Left colon (tissue), 2 donors: ENCODE measurements around the gene UBFD1. TPM values are rescaled to one million over a fixed set of nuclear protein-coding genes. Genes with fewer than 3 reads are reported as not detected.
"Not testable (repeated sequence)": the region's sequence is repeated elsewhere in the genome, so short reads cannot be mapped to it uniquely, and the experiment has no call there.

Experiments
- ATAC-seq: fragments of 200-7000 bp; cut with Tn5 transposase; one replicate; pipeline ENCODE4 v1.9.1; 2020; ENCODE audit warnings: mild to moderate bottlenecking, moderate library complexity
- DNase-seq, 2 donors: peaks; one replicate each; pipeline ENCODE4 v3.0.0-alpha.2; 2020
- intact Hi-C, 2 donors: fragments of 100-400 bp; cut with DNase I in 1 of 2; cut with micrococcal nuclease in 1 of 2; formaldehyde crosslinking; loops; one replicate each; pipeline versions ENCODE4 v1.11.2 to v1.14.0; 2022; cut with DNase I, micrococcal nuclease
- total RNA-seq, 2 donors: library from RNA; stranded (reverse); fragmentation: NEBNext Ultra II Directional; extraction: Animal tissue kit (Norgen Biotek cat#: 25700); gene quantifications; one replicate each; pipeline ENCODE4 v1.2.1, GENCODE V29; 2021
- donor health status: DM: no; HTN: no; CAD: no.
- donor health status: DM: yes; HTN: yes; CAD: no.

The UBFD1 gene
- total RNA-seq, 2 donors from 2014 or later, result 26.5 to 27.7 TPM

DNA sequence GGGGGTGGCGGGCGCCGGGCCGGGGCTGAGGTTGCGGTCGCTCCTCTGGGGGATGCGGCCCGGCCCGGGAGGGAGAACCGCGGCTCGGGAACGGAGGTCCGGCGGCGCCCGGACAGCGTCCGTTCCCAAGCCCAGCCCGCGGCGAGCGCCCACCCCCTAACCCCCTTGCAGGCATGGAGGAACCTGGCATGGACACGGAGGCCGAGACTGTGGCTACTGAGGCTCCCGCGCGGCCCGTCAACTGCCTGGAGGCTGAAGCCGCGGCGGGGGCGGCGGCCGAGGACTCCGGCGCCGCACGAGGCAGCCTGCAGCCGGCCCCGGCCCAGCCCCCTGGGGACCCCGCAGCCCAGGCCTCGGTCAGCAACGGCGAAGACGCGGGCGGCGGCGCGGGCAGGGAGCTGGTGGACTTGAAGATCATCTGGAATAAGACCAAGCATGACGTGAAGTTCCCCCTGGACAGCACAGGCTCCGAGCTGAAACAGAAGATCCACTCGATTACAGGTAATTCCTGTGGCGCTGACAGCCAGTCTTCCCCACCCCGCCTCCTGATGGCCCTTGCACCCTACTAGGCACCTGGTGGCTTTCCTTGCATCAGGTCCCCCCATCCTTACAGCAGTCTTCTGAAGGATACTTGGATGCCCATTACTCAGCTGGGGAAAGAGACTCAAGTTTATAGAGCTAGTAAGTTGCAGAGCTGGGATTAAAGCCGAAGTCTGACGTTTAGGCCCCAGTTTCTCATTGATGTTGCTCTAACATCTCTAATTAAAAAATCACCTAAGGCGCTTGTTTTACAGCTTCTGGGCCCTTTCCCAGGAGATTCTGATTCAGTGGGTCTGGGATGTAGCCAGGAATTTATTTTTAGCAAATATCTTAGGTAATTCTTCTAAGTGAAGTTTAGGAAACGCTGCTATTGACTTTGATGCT is 514 bp downstream of the UBFD1 start:
- intact Hi-C loops, result no loop called here
- DNase-seq (peak in 1 of 2 donors; percentile 35), ATAC-seq (peak; percentile 19)

DNA sequence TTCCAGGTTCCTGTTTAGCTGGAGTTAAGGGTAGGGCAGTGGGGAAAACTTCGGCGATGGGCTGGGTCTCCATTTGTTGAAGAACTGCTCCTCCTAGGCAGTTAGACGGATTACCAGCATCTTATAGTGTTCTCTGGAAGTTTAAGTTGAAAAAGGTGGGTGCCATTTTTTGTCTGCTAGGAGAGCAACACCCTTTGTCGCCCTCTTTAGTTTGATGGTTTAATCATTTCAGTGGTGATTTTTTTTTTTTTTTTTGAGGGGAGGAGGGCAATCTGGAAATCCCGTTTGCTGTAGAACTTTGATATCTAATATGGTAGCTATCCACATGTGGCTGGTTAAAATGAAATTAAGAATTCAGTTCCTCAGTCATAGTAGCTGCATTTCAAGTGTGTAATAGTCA is 4.1 kb downstream of the UBFD1 start:
- DNase-seq (no peak), ATAC-seq (no peak)
- intact Hi-C loops, result no loop called here

DNA sequence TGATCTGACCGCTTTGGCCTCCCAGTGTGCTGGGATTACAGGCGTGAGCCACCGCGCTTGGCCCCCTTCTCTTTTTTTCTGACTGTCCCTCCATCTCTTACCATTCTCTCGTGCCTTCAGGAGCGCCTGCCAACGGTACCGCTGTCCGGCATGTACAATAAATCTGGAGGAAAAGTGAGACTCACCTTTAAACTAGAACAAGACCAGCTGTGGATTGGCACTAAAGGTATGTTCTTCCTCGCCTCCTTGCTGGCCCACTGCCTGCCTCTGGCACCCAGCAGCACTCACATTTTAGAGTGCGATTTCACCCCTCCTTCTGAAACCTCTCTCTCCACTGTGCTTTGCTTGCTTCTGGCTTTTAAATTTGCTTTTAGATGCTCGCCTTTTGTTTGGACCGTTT is 5.0 kb downstream of the UBFD1 start:
- intact Hi-C loops, result no loop called here
- DNase-seq (no peak), ATAC-seq (no peak)

DNA sequence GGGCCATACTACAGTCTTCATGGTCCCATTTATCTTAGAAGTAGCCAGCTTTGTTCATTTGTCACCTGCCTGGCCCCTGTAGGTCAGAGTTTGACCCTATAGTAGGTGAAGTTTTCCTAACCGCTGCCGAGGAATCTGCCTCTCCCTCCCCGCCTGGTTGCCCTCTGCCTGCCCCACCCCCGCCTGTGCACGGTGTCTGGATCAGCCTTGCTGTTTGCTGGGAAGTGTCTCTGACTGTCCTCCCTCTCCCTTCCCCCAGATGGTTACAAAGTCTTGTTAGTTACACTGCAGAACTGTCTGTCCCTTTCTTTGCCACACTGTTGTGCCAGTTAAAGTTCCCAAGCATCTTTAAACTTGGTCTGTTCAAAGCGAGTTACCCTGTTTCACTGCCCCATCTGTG is 5.7 kb downstream of the UBFD1 start:
- no peak for ATAC-seq
- intact Hi-C loops, result no loop called here

DNA sequence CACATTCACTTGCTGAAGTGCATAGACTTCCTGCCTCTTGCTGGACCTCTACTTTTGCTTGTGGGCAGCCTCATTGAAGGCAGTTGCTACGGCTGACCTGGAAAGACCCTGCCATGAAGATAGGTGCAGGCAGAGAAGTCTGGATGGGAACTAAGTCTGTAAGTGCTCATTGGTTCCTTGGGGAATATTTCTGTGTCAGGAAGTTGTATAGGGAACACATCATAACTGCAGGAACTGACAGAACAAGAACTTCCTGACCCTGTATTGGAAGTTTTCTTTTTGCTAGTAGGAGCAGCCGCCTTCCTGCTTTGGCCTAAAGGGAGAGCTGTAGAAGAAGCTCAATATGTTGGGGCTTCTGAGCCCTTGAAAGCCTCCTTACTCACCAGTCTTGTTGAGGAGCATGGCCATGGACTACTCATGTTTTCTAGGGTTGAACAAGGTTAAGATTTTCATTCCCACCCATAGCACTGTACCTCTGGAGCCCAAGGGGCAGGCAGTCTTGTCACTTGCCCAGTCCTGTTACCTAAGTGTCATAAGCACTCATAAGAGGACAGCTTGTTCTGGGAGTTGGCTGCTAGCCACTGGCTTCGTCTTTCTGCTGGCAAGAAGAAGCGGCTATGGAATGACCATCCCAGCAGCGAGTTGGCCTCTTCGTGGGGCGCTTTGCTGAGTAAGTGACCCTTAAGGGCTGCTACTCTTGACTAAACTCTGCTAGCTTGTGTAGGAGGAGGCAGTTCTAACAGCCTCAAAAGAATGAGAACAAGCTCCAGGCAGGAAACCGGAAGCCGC is 7.2 kb downstream of the UBFD1 start:
- intact Hi-C loops, result no loop called here
- no peak for DNase-seq
- ATAC-seq, result no peak

More for the DNA sequence above, 5.7 kb downstream of the UBFD1 start:
- no peak for DNase-seq

DNA sequence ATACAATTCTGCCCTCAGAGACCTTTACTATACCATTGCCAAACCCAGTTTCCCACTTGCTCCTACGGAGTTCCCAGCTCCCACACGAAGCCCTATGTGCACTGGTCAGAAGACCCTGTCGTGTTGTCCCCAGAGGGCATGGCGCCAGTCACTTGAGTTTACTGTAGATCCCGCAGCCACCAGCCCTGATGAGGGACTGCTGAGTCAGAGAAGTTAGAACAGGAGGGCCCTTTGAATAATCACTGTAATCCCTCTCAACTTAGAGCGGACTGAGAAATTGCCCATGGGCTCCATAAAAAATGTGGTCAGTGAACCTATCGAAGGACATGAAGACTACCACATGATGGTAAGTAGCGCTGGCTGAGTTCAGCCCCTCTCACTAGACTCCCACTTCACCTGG is 9.2 kb downstream of the UBFD1 start:
- DNase-seq (no peak), ATAC-seq (no peak)
- intact Hi-C loops, result no loop called here

DNA sequence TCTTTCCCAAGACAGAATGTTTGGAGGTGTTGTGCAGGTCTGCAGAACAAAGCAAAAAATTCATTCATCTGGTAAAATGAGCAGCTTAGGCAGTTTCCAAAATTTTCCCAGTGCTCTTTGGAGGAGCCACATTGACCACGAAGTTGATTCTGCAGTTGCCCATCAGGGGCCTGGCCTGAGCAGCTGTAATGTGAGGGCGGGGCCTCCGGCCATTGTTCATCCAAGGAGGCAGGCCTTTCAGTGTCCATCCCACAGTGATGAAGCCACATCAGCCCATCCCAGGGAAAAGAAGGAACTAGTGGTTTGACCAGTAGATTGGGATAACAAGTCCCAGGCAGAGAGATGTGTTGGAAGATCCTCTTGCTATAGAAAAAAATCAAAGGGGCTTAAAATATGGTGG is 10.1 kb downstream of the UBFD1 start:
- ATAC-seq (no peak), DNase-seq (no peak)
- intact Hi-C loops, result no loop called here

DNA sequence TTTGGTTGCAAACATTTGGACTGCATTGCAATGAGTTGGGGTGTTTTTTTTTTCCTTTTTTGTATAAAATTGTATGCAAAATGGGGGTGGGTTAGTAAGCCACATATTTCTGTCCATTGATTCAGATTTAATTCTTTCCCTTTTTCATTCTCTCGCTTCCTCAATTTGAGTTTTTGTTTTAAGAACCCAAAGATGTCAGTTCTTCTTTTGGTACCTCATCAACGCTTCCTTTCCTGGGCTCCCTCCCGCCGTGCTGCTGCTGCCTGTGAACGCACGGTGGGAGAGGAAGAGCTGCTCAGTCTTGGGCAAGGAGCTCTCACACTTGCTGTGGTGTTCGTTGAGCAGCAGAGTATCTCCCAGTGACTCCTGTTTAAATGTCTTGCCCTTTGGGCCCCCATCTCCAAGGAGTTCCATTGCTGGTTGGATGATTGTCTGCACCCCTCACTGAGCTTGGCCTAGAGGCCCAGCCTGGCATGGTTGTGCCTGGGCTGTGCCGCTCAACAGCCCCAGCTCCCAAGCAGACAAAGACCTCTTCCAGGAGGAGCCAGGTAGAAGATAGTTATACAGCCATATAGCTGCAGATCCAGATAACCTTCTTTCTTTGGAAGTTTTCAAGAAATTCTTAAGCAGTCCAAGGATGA is 13.6 kb downstream of the UBFD1 start:
- DNase-seq (no peak), ATAC-seq (no peak)
- intact Hi-C loops, result no loop called here

DNA sequence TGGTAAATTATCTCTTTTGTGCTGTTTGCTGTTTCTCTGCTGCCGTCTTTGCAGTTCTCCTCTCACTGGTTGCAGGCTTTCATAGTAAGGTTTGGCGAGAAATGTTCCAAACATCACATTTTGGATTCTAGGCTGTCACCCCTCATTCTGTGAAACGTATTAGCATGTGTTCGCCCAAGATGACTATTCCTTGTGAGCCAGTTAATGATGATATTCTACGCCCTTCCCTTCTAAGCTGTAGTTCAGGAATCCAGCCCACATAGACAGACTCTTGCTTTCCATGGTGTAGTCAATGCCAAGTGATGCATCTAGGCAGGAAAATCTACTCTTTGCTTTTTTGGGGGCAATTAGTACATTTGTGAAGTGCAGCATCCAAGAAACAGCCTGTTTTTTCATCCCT is 14.4 kb downstream of the UBFD1 start:
- no peak for ATAC-seq
- no peak for DNase-seq
- intact Hi-C loops, result no loop called here

DNA sequence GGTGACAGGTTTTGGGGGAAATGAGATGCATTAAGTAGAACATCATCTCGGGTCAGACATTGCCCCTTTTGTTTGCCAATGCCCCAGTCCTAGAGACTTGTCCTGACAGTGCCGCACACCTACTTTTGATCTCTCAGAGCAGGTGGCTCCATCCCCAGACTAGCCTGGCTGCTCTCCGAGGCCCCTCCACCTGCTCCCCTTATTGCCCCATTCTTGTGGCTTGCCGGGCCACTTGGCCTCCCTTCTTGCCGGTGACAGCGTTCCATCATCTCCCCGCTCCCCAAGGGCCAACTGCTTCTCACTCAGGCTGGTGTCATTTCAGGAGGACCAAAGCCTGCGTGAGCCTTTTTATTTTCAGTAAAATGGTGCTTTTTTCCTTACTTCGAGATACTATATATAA is 14.9 kb downstream of the UBFD1 start:
- no peak for ATAC-seq
- intact Hi-C loops, result no loop called here
- DNase-seq, result no peak

DNA sequence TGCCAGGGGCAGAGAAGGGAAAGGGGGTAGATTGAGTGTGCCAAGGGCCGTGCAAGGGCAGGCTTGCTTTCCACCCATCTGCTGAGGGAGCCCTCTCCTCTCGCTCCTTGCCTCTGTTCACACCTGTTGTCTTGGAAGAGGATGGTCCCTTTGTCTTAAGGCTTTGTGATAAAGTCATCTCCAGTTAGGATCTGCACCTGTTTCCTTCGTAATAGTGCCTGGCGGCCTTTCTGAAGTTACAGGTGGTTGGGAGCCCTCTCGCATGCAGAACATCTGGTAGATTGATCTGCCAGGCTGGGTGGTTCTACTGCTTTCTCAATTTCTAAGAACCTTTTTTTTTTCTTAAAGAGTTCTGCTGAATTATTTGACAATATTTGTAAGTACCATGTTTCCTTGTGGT is 16.3 kb downstream of the UBFD1 start:
- intact Hi-C loops, result no loop called here
- no peak for ATAC-seq
- no peak for DNase-seq

DNA sequence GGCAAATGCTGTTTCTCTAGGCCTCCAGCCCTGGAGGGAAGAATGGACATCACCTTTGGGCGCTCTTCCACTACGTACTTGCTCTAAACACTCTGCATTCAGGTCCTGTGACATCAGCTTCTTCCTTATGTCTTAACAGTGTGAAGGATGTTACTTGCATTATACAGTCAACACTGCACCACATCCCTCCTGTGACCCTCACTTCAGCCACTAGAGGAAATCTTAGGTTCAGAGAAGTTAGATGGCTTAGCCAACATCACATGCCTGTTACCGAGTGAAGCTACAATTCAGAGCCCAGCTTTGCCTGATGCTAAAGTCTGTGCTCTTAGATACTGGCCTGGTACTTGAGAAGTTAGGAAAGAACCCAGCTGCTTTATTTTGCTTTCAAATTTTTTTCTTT is 18.3 kb downstream of the UBFD1 start:
- intact Hi-C loops, result no loop called here
- ATAC-seq (no peak), DNase-seq (no peak)

DNA sequence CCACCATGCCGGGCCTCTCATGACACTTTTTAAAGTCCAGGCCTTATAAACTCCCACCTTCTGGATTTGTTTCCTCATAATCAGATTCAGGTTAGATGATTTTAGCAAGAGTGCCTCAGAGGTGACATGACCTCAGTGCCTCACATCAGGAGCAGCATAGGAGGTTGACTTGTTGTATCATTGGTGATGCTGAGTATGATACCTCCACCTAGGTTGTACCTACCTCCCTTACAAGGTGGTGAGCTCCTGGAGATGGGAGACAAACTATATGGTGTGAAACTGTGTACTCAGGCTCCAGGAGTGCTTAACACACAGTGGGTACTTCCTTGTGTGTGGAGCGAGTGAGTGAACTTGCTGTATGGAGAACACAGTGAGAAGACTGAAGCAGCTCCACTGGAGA is 20.0 kb downstream of the UBFD1 start:
- ATAC-seq, result peak; percentile 18
- intact Hi-C loops, result no loop called here

DNA sequence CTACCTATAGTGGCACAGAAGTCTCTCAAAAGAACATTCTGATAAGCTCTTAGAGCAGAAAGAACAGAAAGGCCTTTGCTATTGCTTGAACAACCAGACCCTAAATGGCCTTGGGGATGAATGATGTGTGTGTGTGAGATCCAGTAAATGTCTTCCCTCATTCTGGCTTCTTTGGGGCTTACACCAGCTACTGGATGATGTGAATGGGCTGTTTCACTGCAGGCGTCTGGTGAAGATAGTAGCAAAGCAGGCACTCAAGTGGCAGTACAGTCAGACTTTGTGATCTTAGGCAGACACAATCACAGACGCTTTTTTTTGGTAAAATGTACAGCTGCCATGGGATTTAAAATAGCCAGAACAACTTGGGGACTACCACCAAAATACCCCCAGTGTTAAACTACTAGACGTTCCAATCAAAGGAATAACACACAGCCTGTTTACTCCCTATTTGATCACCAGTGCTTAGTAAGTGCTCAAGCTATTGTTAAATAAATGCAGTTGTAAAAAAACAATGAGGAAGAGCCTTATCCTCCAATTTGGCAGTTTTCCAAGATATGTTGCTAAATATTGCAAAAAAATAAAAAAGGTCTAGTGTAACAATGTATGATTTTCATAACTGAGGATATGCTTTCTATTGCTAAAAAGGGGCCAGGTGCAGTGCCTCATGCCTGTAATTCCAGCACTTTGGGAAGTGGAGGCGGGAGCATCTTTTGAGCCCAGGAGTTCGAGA is 20.7 kb downstream of the UBFD1 start:
- intact Hi-C loops, result no loop called here
- ATAC-seq, result peak; percentile 32
- no peak for DNase-seq

More for the DNA sequence above, 20.0 kb downstream of the UBFD1 start:
- no peak for DNase-seq

DNA sequence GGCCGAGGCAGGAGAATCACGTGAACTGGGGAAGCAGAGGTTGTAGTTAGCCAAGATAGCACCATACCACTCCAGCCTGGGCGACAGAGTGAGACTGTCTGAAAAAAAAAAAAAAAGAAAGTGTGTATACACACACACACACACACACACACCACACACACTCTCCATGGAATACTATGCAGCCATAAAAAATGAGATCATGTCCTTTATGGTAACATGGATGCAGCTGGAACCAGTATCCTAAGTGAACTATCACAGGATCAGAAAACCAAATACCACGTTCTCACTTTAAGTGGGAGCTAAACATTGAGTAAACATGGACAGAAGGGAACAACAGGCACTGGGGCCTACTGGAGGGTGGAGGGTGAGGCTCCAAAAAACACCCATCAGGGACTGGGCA is 21.8 kb downstream of the UBFD1 start:
- DNase-seq, result no peak
- intact Hi-C loops, result no loop called here
- ATAC-seq, result no peak

DNA sequence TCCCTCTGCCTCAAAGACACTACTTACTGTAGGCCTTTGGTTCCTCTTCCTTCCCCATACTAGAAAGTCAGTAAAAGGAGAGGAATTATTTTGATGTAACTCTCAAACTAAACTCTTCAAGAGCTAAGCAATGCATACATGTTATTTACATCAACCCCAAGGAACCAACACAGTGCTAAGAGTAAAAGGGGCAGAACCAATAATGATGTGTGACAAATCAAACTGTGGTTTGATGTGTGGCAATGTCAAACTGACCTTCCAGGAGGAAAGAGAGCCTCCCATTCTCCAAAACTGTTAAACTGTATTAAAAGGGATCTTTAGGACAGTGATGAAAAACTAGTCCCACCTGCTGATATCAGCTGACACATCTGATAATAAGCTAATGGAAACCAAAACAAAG is 22.9 kb downstream of the UBFD1 start:
- intact Hi-C loops, result no loop called here
- no peak for DNase-seq

DNA sequence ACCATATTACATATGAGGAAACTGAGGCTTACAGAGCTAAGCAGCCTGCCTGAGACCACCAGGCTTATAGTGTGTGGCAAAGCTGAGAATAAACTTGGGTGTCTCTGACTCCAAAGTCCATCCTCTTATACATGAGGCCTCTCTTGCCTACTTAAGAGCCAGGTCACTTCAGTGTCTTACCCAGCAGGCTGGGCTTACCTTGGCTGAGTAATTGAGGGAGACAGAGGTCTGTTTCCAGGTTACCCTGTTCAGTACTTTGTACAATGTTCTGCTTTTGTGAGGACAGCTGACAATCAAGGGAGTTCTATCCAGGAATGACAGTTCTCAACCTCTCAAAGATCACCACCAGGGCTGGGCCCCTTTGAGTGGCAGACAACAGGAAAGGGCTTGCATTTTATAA is 24.2 kb downstream of the UBFD1 start:
- DNase-seq, result no peak
- ATAC-seq, result no peak
- intact Hi-C loops, result no loop called here

More for the DNA sequence above, 22.9 kb downstream of the UBFD1 start:
- ATAC-seq, result no peak

DNA sequence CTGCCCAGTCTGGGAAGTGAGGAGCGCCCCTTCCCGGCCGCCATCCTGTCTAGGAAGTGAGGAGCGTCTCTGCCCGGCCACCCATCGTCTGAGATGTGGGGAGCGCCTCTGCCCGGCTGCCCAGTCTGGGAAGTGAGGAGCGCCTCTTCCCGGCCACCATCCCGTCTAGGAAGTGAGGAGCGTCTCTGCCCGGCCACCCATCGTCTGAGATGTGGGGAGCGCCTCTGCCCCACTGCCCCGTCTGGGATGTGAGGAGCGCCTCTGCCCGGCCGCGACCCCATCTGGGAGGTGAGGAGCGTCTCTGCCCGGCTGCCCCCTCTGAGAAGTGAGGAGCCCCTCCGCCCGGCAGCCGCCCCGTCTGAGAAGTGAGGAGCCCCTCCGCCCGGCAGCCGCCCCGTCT is 25.7 kb downstream of the UBFD1 start:
- DNase-seq, ATAC-seq, intact Hi-C loops: not testable (repeated sequence)
